Coronary artery (tissue), 2 donors: Measurements from ENCODE around the gene FUZ.

Source experiments
- DNase-seq: peaks from one replicate; pipeline ENCODE4 v3.0.0-alpha.2; 2017; ENCODE audit warnings: low spot score
- H3K27ac ChIP-seq, 2 donors: fragments of 200-600 bp; sonication (generic); one replicate each; pipeline ENCODE4 v1.5.1; 2016 to 2019
- H3K4me3 ChIP-seq: fragments of 200-600 bp; sonication (generic); 2 replicates; pipeline ENCODE4 v1.5.1; 2016; ENCODE audit warnings: mild to moderate bottlenecking, moderate library complexity
- TF ChIP-seq, protein P1 (sequence below): fragments of 200-600 bp; sonication (generic); IDR thresholded peaks from one replicate; pipeline ENCODE4 v1.5.1; 2019; ENCODE audit warnings: antibody characterized with exemption

The FUZ gene

DNA sequence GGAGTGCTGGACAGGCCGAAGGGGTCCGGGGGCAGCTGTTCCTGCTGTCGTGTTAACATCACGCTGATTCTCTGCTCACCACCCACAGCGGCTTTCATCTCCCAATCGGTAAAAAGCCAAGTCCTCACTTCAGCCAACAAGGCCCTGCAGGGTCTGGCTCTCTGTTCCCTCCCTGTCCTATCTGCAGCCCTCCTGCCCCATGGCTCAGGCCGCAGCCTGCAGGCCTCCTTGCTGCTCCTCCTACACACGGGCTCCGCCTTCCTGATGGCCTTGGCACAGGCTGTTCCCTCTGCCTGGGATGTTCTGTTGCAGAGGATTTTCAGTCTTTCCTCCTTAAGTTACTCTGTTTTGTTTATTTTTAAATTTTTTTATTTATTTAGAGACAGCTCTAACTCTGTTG is 22.2 kb downstream of the FUZ start:
- H3K27ac ChIP-seq: peak overlapping the region in 1 of 2 donors; percentile 36

DNA sequence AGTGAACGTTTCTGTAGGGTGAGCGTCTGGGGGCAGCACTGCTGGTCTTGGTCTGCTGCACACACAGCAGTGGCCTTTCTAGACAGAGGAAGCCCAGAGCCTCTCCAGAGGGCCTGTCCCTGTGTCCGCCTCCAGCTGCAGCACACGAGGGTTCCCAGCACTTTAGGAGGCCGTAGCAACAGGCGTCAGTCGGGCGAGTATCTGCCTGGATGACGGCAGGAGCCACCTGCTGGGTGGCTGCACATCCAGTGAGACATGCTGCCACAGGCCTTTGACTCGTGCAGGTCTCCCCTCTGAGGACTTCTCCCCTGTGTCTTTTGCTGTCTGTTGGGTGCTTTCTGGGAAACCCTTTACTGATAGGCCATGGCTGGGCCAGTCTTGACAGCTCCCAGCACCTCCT is 24.2 kb downstream of the FUZ start:
- no peak overlapping the region for H3K4me3 ChIP-seq

More for the DNA sequence above, 22.2 kb downstream of the FUZ start:
- DNase-seq: no peak
- TF ChIP-seq, protein P1, sequence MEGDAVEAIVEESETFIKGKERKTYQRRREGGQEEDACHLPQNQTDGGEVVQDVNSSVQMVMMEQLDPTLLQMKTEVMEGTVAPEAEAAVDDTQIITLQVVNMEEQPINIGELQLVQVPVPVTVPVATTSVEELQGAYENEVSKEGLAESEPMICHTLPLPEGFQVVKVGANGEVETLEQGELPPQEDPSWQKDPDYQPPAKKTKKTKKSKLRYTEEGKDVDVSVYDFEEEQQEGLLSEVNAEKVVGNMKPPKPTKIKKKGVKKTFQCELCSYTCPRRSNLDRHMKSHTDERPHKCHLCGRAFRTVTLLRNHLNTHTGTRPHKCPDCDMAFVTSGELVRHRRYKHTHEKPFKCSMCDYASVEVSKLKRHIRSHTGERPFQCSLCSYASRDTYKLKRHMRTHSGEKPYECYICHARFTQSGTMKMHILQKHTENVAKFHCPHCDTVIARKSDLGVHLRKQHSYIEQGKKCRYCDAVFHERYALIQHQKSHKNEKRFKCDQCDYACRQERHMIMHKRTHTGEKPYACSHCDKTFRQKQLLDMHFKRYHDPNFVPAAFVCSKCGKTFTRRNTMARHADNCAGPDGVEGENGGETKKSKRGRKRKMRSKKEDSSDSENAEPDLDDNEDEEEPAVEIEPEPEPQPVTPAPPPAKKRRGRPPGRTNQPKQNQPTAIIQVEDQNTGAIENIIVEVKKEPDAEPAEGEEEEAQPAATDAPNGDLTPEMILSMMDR: no peak
- no peak overlapping the region for H3K4me3 ChIP-seq

DNA sequence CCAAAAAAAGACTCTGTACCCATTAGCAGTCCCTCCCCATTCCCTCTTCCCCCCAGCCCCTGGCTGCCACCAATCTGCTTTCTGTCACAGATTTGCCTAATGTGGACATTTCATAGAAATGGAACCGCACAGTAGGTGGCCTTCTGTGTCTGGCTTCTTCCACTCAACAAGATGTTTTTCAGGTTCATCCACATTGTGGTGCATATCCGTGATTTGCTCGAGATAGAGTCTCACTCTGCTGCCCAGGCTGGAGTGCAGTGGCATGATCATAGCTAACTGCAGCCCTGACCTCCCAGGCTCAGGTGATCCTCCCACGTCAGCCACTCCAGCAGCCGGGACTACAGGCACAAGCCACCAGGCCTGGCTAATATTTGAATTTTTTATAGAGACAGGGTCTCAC is 25.3 kb downstream of the FUZ start:
- no peak overlapping the region for H3K27ac ChIP-seq
- TF ChIP-seq, protein P1: no peak
- H3K4me3 ChIP-seq: no peak overlapping the region
- DNase-seq: no peak

More for the DNA sequence above, 24.2 kb downstream of the FUZ start:
- DNase-seq: no peak
- TF ChIP-seq, protein P1: no peak
- no peak overlapping the region for H3K27ac ChIP-seq

DNA sequence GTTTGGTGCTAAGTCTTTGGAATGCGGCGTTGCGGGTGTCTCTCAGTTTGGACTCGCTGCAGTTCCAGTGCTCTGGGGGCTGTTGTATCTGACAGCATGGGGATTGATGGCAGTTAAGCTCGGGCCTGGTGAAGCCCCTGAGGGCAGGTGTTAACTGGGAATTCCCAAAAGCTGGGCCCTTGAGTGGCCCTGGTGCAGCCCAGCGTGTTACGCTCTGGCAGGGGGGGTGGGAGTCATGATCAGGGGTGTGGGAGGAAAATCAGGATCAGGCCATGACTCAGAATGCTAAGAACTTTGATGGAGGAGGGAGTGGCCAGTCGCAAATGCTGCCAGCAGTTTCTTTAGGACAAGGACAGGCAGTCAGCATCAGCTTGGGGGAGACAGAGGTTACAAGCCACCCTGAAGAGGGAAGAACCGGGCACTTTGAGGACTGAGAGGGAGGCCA is 26.7 kb downstream of the FUZ start:
- Histone ChIP-seq H3K27ac (peak overlapping the region in 1 of 2 donors; percentile 67), H3K4me3 (no peak overlapping the region)
- TF ChIP-seq, protein P1: no peak
- DNase-seq: no peak

DNA sequence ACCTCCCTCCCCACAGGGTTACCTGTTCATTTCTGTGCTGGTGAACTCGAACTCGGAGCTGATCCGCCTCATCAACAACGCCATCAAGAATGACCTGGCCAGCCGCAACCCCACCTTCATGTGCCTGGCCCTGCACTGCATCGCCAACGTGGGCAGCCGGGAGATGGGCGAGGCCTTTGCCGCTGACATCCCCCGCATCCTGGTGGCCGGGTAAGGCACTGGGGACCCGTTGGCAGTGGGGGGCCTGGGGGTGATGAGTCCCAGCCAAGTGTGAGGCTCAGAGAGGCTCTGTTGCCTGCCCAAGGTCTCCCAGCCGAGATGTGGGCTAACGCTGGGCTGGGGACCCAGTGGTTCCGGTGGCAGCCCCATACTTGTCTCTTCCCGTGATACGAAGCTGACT is 30.6 kb downstream of the FUZ start:
- H3K27ac ChIP-seq: no peak overlapping the region
- TF ChIP-seq, protein P1: no peak
- no peak for DNase-seq

DNA sequence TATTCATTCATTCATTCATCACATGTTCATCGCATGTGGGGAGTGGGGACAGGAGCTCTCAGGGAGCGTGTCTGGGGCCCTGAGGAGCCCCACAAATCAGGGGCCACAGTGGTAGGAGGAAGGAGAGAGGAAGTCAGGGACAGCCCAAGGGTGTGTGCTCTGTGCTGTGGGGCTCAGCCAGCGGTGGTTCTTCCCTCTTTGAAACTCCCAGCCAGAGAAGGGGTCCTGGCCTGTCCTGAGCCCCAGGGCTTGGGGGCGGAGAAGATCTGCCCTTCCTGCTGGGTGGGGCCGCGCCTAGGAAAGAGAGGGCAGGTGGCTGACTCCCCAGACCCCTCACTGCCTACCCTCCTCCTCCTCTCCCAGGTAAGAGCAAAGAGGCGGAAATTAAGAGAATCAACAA is 31.7 kb downstream of the FUZ start:
- DNase-seq: no peak
- H3K27ac ChIP-seq: no peak overlapping the region
- TF ChIP-seq, protein P1: no peak
- H3K4me3 ChIP-seq: no peak overlapping the region

More for the DNA sequence above, 30.6 kb downstream of the FUZ start:
- H3K4me3 ChIP-seq: no peak overlapping the region

DNA sequence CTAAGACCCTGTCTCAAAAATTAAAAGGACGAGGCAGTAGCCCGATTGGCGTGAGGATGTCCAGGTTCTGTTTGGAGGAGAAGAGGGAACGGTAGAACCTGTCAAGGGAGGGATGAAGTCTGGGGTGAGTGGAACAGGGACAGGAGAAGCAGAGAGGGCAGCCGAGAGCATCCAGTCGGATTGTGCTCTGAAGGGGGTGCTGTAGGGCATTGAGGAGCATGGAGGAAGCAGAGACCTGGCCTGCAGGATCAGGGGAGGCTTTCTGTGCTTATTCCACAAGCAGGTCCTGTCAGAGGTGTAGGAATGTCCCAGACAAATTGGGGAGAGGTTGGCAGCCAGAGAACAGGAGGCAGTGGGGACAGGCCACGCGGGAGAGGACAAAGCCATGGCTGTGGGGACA is 32.2 kb downstream of the FUZ start:
- Histone ChIP-seq H3K27ac (peak overlapping the region in 1 of 2 donors; percentile 31), H3K4me3 (no peak overlapping the region)
- DNase-seq: no peak
- TF ChIP-seq, protein P1: no peak
